Measurements from ENCODE around the gene MREG. TPM values are rescaled to one million over a fixed set of nuclear protein-coding genes. Genes with fewer than 3 reads are reported as not detected.

Gene MREG
- total RNA-seq, 1 experiment from 2014 or later, result 15.9 TPM

GRCh38 chr2:216008387-216008786 lies 5.0 kb downstream of the MREG start:
- H3K36me3 ChIP-seq (ENCODE audit: insufficient read depth, low read length, poor library complexity, severe bottlenecking), result no peaks in the 10 kb centered on the region
- ChIA-PET CTCF (interaction anchor here (0.6 to 1.0 kb wide), 2 partner anchors 58 to 61 kb away, joined by 3 to 6 read pairs; no protein-coding TSS in a partner anchor), POLR2A (ENCODE audit: low non-redundant PET) (no interaction called here)
- no peak for DNase-seq (ENCODE audit: low spot score)
- H3K4me3 ChIP-seq (ENCODE audit: low read depth, low read length, poor library complexity, severe bottlenecking), result no peak overlapping the region
- H3K27me3 ChIP-seq (replicated peaks; ENCODE audit: insufficient read depth, low read depth, low read length, poor library complexity), result no peaks in the 10 kb centered on the region
- peaks cover 9% of the 10 kb centered on the region for H3K4me1 ChIP-seq (ENCODE audit: insufficient read depth, low read length, poor library complexity, severe bottlenecking)
- intact Hi-C loops (cut with micrococcal nuclease; ENCODE audit: unreplicated experiment), result no loop called here
- no peak for TF ChIP-seq EZH2 (IDR thresholded peaks at IDR 0.05; ENCODE audit: borderline replicate concordance, low read depth, low read length, poor library complexity, severe bottlenecking)
- TF ChIP-seq, protein P1, sequence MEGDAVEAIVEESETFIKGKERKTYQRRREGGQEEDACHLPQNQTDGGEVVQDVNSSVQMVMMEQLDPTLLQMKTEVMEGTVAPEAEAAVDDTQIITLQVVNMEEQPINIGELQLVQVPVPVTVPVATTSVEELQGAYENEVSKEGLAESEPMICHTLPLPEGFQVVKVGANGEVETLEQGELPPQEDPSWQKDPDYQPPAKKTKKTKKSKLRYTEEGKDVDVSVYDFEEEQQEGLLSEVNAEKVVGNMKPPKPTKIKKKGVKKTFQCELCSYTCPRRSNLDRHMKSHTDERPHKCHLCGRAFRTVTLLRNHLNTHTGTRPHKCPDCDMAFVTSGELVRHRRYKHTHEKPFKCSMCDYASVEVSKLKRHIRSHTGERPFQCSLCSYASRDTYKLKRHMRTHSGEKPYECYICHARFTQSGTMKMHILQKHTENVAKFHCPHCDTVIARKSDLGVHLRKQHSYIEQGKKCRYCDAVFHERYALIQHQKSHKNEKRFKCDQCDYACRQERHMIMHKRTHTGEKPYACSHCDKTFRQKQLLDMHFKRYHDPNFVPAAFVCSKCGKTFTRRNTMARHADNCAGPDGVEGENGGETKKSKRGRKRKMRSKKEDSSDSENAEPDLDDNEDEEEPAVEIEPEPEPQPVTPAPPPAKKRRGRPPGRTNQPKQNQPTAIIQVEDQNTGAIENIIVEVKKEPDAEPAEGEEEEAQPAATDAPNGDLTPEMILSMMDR (conservative IDR thresholded peaks at IDR 0.05; ENCODE audit: low read depth, low read length), result peak; percentile 22; the same call in 1 of the 2 replicates
- H3K9me3 ChIP-seq (ENCODE audit: low read depth, low read length, poor library complexity, severe bottlenecking), result no peaks in the 10 kb centered on the region
- no TSS peak for BruUV-seq (replicated peaks)
- H3K27ac ChIP-seq (ENCODE audit: low read depth, low read length, poor library complexity, severe bottlenecking), result no peak overlapping the region

DNA sequence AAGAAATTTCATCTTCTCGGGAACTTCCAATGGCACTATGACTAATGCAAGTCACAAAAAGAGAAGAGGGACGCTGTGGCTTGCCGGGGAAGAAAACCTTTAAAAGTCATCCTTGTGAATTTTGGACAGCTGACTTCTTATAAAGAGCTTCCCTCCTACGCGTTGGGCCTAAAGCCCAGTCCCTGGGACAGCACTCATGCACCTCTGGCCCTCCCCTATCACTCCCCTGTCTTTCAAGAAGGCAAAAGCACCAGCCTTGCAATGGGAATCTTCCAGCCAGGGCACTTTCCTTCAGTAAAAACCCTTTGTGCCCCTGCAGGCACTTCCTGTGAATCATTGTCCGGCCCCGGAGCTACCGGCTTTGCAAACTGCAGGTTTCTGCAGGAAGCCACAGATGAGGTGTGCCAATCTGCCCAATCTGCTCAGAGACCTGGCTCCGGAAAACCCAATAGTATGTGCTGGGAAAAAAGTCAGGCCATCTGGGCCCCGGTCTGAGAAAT lies 7.1 kb downstream of the MREG start:
- no peak for TF ChIP-seq EZH2 (IDR thresholded peaks at IDR 0.05; ENCODE audit: borderline replicate concordance, low read depth, low read length, poor library complexity, severe bottlenecking)
- TF ChIP-seq, protein P1 (conservative IDR thresholded peaks at IDR 0.05; ENCODE audit: low read depth, low read length), result no peak
- H3K27ac ChIP-seq (ENCODE audit: low read depth, low read length, poor library complexity, severe bottlenecking), result no peak overlapping the region
- intact Hi-C loops (cut with micrococcal nuclease; ENCODE audit: unreplicated experiment), result no loop called here
- H3K9me3 ChIP-seq (ENCODE audit: low read depth, low read length, poor library complexity, severe bottlenecking), result no peaks in the 10 kb centered on the region
- H3K36me3 ChIP-seq (ENCODE audit: insufficient read depth, low read length, poor library complexity, severe bottlenecking), result no peaks in the 10 kb centered on the region
- no peak overlapping the region for H3K4me3 ChIP-seq (ENCODE audit: low read depth, low read length, poor library complexity, severe bottlenecking)
- no TSS peak for BruUV-seq (replicated peaks)
- POLR2A ChIA-PET (ENCODE audit: low non-redundant PET), result no interaction called here
- DNase-seq (ENCODE audit: low spot score), result peak; percentile 34
- H3K4me1 ChIP-seq (ENCODE audit: insufficient read depth, low read length, poor library complexity, severe bottlenecking), result peaks cover 9% of the 10 kb centered on the region
- H3K27me3 ChIP-seq (replicated peaks; ENCODE audit: insufficient read depth, low read depth, low read length, poor library complexity), result no peaks in the 10 kb centered on the region
- CTCF ChIA-PET, result interaction anchor here (0.6 kb wide), 1 partner anchor 109 kb away, joined by 3 read pairs; no protein-coding TSS in a partner anchor

GRCh38 chr2:216004697-216005283 lies 8.6 kb downstream of the MREG start:
- no peak overlapping the region for H3K27ac ChIP-seq (ENCODE audit: low read depth, low read length, poor library complexity, severe bottlenecking)
- intact Hi-C loops (cut with micrococcal nuclease; ENCODE audit: unreplicated experiment), result no loop called here

More at GRCh38 chr2:216004697-216005283, 8.6 kb downstream of the MREG start:
- TF ChIP-seq EZH2 (IDR thresholded peaks at IDR 0.05; ENCODE audit: borderline replicate concordance, low read depth, low read length, poor library complexity, severe bottlenecking), result no peak
- TF ChIP-seq, protein P1 (conservative IDR thresholded peaks at IDR 0.05; ENCODE audit: low read depth, low read length), result no peak
- H3K4me1 ChIP-seq (ENCODE audit: insufficient read depth, low read length, poor library complexity, severe bottlenecking), result peaks cover 9% of the 10 kb centered on the region
- H3K27me3 ChIP-seq (replicated peaks; ENCODE audit: insufficient read depth, low read depth, low read length, poor library complexity), result no peaks in the 10 kb centered on the region
- ChIA-PET POLR2A (ENCODE audit: low non-redundant PET) (no interaction called here), CTCF (interaction anchor here (0.6 kb wide), 1 partner anchor 1612 kb away, joined by 3 read pairs; no protein-coding TSS in a partner anchor)
- BruUV-seq (replicated peaks), result no TSS peak
- H3K36me3 ChIP-seq (ENCODE audit: insufficient read depth, low read length, poor library complexity, severe bottlenecking), result no peaks in the 10 kb centered on the region
- no peak overlapping the region for H3K4me3 ChIP-seq (ENCODE audit: low read depth, low read length, poor library complexity, severe bottlenecking)
- H3K9me3 ChIP-seq (ENCODE audit: low read depth, low read length, poor library complexity, severe bottlenecking), result no peaks in the 10 kb centered on the region
- no peak for DNase-seq (ENCODE audit: low spot score)
